ENCODE results near the gene SSC4D.
"Not testable (repeated sequence)": the region's sequence is repeated elsewhere in the genome, so short reads cannot be mapped to it uniquely, and the experiment has no call there.

DNA sequence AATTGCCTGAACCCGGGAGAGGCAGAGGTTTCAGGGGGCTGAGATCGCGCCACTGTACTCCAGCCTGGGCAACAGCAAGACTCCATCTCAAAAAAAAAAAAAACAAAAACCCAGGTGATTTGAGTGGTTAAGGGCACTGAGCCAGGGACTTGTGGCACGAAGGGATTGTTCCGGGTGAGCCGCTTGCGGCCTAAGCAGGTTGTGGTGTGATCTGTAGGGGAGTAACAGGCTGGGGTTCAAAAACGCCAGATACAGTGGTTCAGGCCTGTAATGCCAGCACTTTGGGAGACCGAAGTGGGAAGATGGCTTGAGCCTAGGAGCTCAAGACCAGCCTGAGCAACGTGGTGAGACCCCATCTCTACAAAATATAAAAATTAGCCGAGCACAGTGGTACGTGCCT lies 34.3 kb upstream of the SSC4D start:
- TF ChIP-seq, protein P1, sequence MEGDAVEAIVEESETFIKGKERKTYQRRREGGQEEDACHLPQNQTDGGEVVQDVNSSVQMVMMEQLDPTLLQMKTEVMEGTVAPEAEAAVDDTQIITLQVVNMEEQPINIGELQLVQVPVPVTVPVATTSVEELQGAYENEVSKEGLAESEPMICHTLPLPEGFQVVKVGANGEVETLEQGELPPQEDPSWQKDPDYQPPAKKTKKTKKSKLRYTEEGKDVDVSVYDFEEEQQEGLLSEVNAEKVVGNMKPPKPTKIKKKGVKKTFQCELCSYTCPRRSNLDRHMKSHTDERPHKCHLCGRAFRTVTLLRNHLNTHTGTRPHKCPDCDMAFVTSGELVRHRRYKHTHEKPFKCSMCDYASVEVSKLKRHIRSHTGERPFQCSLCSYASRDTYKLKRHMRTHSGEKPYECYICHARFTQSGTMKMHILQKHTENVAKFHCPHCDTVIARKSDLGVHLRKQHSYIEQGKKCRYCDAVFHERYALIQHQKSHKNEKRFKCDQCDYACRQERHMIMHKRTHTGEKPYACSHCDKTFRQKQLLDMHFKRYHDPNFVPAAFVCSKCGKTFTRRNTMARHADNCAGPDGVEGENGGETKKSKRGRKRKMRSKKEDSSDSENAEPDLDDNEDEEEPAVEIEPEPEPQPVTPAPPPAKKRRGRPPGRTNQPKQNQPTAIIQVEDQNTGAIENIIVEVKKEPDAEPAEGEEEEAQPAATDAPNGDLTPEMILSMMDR (conservative IDR thresholded peaks at IDR 0.05), result not testable (repeated sequence)
- not testable (repeated sequence) for TF ChIP-seq ZFX (IDR thresholded peaks at IDR 0.05)
